Progenitor cell of endocrine pancreas (in vitro differentiated cells): Measurements from ENCODE around the gene PAPOLB. TPM values are rescaled to one million over a fixed set of nuclear protein-coding genes. Genes with fewer than 3 reads are reported as not detected.

Experiments
- DNase-seq: peaks from one replicate; pipeline ENCODE4 v3.0.0; 2021; ENCODE audit warnings: low spot score; ENCODE audit not compliant: unreplicated experiment
- H3K27ac Mint-ChIP-seq: 2 replicates; pipeline ENCODE4 v1.8.0; 2021; ENCODE audit warnings: mild to moderate bottlenecking, moderate library complexity, mixed read lengths
- H3K27me3 Mint-ChIP-seq: 2 replicates; pipeline ENCODE4 v1.8.0; 2021; ENCODE audit warnings: mixed read lengths
- H3K36me3 Mint-ChIP-seq: 2 replicates; pipeline ENCODE4 v1.8.0; 2022; ENCODE audit warnings: mixed read lengths; ENCODE audit not compliant: insufficient read depth
- H3K4me1 Mint-ChIP-seq: 2 replicates; pipeline ENCODE4 v1.8.0; 2021; ENCODE audit warnings: low read depth, mixed read lengths
- H3K4me3 Mint-ChIP-seq: 2 replicates; pipeline ENCODE4 v1.8.0; 2021; ENCODE audit warnings: low read depth, mild to moderate bottlenecking, moderate library complexity, mixed read lengths
- H3K9me3 Mint-ChIP-seq: 2 replicates; pipeline ENCODE4 v1.8.0; 2021; ENCODE audit warnings: low read depth, mixed read lengths
- total RNA-seq: library from RNA; stranded (reverse); gene quantifications from 2 replicates; pipeline ENCODE4 v1.2.1, GENCODE V29; 2021
- TF ChIP-seq, protein P1 (sequence below): fragments of 200-600 bp; sonication (generic); IDR thresholded peaks from one replicate; pipeline ENCODE4 v1.5.0; 2021; ENCODE audit warnings: antibody characterized with exemption, mild to moderate bottlenecking; ENCODE audit not compliant: unreplicated experiment

The PAPOLB gene
- total RNA-seq, 1 donor from 2014 or later = 0.10 TPM

DNA sequence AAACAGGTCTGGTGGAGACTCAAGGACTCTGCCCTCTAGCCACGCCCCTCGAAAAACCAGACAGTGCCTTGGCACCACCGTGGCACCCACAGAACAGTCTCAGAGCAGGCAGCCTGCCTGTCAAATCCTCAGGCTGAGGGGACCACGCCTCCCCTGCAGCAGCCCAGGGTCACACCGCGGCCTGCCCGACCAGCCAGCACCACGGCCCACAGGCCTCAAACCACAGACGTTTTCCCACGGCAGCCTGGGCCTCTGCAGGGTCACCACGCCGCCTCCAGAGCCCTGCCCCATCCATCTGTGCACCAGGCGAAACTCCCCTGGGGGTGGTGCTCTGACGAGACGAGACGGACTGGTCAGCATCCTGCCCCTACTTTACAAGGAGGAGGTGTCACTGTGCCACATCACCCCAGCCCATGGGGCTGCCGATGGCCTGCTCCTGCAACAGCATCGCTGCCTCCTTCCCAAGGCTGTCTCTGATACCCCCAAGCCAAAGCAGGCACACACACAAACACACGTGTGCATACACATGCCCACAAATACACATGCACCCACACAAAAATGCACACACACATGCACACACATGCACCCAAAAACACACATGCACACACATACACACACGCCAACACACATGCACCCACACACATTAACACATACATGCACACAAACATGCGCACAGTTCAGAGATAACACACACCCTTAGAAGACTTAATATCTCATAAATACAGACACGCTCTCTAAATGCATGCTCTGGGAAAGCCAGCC is 24.6 kb downstream of the PAPOLB start:
- no peak overlapping the region for H3K4me3 Mint-ChIP-seq
- no peak for DNase-seq
- H3K36me3 Mint-ChIP-seq = no peaks in the 10 kb centered on the region
- H3K27ac Mint-ChIP-seq = peak overlapping the region; percentile 7
- TF ChIP-seq, protein P1, sequence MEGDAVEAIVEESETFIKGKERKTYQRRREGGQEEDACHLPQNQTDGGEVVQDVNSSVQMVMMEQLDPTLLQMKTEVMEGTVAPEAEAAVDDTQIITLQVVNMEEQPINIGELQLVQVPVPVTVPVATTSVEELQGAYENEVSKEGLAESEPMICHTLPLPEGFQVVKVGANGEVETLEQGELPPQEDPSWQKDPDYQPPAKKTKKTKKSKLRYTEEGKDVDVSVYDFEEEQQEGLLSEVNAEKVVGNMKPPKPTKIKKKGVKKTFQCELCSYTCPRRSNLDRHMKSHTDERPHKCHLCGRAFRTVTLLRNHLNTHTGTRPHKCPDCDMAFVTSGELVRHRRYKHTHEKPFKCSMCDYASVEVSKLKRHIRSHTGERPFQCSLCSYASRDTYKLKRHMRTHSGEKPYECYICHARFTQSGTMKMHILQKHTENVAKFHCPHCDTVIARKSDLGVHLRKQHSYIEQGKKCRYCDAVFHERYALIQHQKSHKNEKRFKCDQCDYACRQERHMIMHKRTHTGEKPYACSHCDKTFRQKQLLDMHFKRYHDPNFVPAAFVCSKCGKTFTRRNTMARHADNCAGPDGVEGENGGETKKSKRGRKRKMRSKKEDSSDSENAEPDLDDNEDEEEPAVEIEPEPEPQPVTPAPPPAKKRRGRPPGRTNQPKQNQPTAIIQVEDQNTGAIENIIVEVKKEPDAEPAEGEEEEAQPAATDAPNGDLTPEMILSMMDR = no peak
- no peaks in the 10 kb centered on the region for H3K9me3 Mint-ChIP-seq
- no peaks in the 10 kb centered on the region for H3K4me1 Mint-ChIP-seq
- H3K27me3 Mint-ChIP-seq = peaks cover 4% of the 10 kb centered on the region

DNA sequence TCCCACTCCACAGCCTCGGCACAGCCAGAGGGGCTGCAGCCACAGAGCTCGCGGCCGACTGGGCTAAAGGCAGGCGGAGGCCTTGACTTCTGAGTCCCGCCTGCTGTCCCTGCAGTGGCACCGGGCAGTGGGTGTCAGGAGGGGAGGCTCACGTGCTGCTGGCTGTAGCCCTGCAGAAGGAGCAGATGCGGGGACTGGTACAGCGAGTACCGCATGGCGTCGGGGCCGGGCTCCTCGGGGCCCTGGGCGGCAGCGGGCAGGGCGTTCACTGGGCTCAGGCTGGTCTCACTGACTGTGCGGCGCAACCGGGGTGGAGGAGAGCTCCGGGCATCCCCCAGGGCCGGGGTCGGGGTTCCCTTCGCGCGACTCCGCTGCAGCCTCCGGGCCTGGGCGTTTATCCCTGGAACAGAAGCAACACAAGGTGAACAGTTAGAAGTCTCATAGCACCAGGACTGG is 25.6 kb downstream of the PAPOLB start:
- H3K27me3 Mint-ChIP-seq = peaks cover 4% of the 10 kb centered on the region
- no peaks in the 10 kb centered on the region for H3K36me3 Mint-ChIP-seq
- DNase-seq = no peak
- H3K9me3 Mint-ChIP-seq = no peaks in the 10 kb centered on the region
- no peak overlapping the region for H3K27ac Mint-ChIP-seq
- TF ChIP-seq, protein P1 = no peak
- no peaks in the 10 kb centered on the region for H3K4me1 Mint-ChIP-seq
- no peak overlapping the region for H3K4me3 Mint-ChIP-seq

DNA sequence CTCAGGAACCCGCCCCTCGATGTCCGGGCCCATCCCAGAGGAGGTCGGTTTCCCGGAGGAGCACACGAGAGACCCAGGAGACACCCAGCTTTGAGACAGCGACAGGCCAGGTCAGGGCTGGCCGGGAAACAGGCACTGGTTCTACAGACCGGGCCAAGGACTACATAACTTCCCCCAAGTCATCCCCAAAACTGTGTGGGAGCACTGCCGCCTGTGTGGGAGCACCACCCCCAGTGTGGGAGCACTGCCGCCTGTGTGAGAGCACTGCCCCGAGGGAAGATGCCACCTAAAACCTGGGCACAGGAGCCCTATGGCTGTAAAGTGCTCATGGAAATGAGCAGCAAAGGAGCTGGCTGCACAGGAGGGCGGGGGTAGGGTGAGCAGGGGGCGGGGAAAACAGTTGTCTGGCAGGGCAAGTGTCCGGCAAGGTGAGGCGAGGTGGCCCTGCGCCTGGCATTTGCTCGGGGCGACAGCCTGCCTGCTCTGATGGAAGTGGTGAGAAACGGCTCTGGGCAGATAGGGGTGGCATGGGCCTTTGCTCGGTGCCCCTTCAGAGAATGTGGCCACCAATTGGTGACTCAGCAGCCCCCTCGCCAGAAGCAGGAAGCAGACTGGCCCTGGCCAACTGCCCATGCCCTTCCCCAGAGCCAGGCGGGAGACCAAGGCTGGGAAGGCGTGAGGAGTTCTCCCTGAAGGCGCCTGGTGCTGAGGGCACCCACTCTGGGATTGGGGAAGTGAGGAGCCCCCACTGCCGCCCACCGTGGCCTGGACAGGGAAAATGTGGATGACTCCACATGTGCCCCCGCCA is 26.2 kb downstream of the PAPOLB start:
- H3K4me1 Mint-ChIP-seq = no peaks in the 10 kb centered on the region
- DNase-seq = no peak
- peaks cover 4% of the 10 kb centered on the region for H3K27me3 Mint-ChIP-seq
- H3K4me3 Mint-ChIP-seq = no peak overlapping the region
- no peaks in the 10 kb centered on the region for H3K36me3 Mint-ChIP-seq
- H3K9me3 Mint-ChIP-seq = no peaks in the 10 kb centered on the region
- TF ChIP-seq, protein P1 = no peak
- H3K27ac Mint-ChIP-seq = no peak overlapping the region

DNA sequence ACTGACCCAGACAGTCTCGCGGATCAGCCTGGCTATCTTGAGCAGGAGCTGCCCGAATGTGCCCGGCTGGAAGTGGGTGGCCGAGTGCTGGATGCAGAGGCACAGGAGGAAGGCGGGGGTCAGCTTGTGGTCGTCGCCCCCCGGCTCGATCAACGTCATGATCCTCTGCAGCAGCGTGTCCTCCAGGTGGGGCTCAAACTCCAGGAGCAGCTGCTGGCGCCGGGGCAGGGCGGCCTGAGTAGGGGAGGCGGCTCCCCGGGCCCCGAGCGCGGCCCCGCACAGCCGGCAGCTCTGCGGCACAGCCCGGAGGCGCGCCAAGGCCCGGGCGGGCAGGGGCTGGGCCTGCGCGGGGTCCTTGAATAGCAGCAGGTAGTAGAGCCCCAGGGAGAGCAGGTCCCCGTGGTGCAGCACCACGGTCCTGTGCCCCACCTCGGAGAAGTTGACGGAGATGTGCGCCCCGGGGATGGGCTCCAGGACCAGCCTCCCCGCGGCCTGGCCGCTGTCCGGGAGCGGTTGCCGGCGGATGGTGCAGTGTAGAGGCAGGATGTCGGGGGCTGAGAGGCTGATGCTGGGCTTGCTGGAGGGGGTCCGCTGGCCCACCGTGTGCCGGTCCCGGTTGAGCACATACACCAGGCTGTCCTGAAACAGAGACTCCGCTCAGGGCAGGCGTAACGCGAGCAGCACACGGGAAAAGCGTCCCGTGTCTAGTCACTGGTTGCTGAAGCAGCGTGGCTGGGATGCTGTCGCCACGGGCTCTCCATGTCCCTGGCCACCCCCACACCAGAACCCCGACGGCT is 27.0 kb downstream of the PAPOLB start:
- H3K4me1 Mint-ChIP-seq = no peaks in the 10 kb centered on the region
- TF ChIP-seq, protein P1 = no peak
- peaks cover 4% of the 10 kb centered on the region for H3K27me3 Mint-ChIP-seq
- no peaks in the 10 kb centered on the region for H3K36me3 Mint-ChIP-seq
- no peak overlapping the region for H3K27ac Mint-ChIP-seq
- no peak for DNase-seq
- H3K9me3 Mint-ChIP-seq = no peaks in the 10 kb centered on the region
- no peak overlapping the region for H3K4me3 Mint-ChIP-seq
